HCT116 (cell line): ENCODE results near the gene TNIK.

Experiments used
- JUND ChIP-seq: IDR thresholded peaks from 2 replicates; pipeline ENCODE4 v1.6.1; 2012
- ZFX ChIP-seq: fragments of 450-650 bp; IDR thresholded peaks from 2 replicates; pipeline ENCODE4 v1.6.1; 2017
- TF ChIP-seq, protein P1 (sequence below): IDR thresholded peaks from 2 replicates; pipeline ENCODE4 v1.6.1; 2012; ENCODE audit warnings: low read depth
- TF ChIP-seq, protein P2 (sequence below): IDR thresholded peaks from 2 replicates; pipeline ENCODE4 v1.6.1; 2012
- TF ChIP-seq, protein P3 (sequence below), 3 experiments: fragments of 200-600 bp in 1 of 3; sonication (generic) in 1 of 3; IDR thresholded peaks in 2 of 3; conservative IDR thresholded peaks in 1 of 3; 2 replicates each; pipeline ENCODE4 v1.5.1; 2012 to 2017; ENCODE audit warnings: low read depth in 2 of 3, low read length in 2 of 3, antibody characterized with exemption in 1 of 3, borderline replicate concordance in 1 of 3, control low read depth in 1 of 3, mild to moderate bottlenecking in 1 of 3, mixed read lengths in 1 of 3, mixed run types in 1 of 3, moderate library complexity in 1 of 3; ENCODE audit not compliant: insufficient read depth in 1 of 3

DNA sequence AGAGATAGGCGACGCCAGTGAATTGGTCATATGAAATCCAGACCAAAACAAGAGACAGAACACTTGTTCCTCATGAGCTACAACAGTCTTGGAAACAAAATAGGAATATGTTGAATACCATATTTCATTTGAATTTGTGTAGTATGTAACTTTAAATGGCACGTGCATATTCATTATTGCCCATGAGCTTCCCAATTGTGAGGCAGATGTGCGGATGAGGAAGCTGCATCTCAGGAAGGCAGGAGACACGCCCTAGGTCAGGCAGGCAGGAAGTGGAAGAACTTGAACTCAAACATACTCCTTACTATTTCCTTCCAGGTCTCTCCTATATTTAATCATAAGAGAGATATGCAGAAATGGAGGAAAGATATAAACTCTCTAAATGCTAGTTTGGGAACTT, 326.9 kb downstream of the TNIK start:
- TF ChIP-seq, protein P1, sequence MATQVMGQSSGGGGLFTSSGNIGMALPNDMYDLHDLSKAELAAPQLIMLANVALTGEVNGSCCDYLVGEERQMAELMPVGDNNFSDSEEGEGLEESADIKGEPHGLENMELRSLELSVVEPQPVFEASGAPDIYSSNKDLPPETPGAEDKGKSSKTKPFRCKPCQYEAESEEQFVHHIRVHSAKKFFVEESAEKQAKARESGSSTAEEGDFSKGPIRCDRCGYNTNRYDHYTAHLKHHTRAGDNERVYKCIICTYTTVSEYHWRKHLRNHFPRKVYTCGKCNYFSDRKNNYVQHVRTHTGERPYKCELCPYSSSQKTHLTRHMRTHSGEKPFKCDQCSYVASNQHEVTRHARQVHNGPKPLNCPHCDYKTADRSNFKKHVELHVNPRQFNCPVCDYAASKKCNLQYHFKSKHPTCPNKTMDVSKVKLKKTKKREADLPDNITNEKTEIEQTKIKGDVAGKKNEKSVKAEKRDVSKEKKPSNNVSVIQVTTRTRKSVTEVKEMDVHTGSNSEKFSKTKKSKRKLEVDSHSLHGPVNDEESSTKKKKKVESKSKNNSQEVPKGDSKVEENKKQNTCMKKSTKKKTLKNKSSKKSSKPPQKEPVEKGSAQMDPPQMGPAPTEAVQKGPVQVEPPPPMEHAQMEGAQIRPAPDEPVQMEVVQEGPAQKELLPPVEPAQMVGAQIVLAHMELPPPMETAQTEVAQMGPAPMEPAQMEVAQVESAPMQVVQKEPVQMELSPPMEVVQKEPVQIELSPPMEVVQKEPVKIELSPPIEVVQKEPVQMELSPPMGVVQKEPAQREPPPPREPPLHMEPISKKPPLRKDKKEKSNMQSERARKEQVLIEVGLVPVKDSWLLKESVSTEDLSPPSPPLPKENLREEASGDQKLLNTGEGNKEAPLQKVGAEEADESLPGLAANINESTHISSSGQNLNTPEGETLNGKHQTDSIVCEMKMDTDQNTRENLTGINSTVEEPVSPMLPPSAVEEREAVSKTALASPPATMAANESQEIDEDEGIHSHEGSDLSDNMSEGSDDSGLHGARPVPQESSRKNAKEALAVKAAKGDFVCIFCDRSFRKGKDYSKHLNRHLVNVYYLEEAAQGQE, result no peak
- TF ChIP-seq, protein P2, sequence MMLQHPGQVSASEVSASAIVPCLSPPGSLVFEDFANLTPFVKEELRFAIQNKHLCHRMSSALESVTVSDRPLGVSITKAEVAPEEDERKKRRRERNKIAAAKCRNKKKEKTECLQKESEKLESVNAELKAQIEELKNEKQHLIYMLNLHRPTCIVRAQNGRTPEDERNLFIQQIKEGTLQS, result no peak
- no peak for TF ChIP-seq JUND
- TF ChIP-seq, protein P3, sequence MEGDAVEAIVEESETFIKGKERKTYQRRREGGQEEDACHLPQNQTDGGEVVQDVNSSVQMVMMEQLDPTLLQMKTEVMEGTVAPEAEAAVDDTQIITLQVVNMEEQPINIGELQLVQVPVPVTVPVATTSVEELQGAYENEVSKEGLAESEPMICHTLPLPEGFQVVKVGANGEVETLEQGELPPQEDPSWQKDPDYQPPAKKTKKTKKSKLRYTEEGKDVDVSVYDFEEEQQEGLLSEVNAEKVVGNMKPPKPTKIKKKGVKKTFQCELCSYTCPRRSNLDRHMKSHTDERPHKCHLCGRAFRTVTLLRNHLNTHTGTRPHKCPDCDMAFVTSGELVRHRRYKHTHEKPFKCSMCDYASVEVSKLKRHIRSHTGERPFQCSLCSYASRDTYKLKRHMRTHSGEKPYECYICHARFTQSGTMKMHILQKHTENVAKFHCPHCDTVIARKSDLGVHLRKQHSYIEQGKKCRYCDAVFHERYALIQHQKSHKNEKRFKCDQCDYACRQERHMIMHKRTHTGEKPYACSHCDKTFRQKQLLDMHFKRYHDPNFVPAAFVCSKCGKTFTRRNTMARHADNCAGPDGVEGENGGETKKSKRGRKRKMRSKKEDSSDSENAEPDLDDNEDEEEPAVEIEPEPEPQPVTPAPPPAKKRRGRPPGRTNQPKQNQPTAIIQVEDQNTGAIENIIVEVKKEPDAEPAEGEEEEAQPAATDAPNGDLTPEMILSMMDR (IDR thresholded peaks at IDR 0.05 in 2 of 3, conservative IDR thresholded peaks at IDR 0.05 in 1 of 3; ENCODE audit: borderline replicate concordance in 1 of 3, insufficient read depth in 1 of 3, low read depth in 2 of 3, low read length in 2 of 3), result no peak
- no peak for TF ChIP-seq ZFX
